Testis (tissue), 2 donors: ENCODE measurements around the gene DPH6.
"Not testable (repeated sequence)": the region's sequence is repeated elsewhere in the genome, so short reads cannot be mapped to it uniquely, and the experiment has no call there.

ENCODE experiments used
- CTCF ChIP-seq, 3 experiments: fragments of 450-650 bp in 2 of 3; fragments of 200-600 bp in 1 of 3; sonication (generic) in 1 of 3; IDR thresholded peaks; one replicate each; pipeline ENCODE4 v1.5.1; 2016 to 2019; ENCODE audit warnings: antibody characterized with exemption in 3 of 3, mild to moderate bottlenecking in 2 of 3, moderate library complexity in 1 of 3
- POLR2A ChIP-seq: fragments of 450-650 bp; IDR thresholded peaks from one replicate; pipeline ENCODE4 v1.6.1; 2017; ENCODE audit warnings: antibody characterized with exemption, mild to moderate bottlenecking, moderate library complexity

GRCh38 chr15:35591987-35592386 lies 46.0 kb upstream of the DPH6 start:
- not testable (repeated sequence) for TF ChIP-seq CTCF (IDR thresholded peaks at IDR 0.05); POLR2A
